HG02981 (cell line): ENCODE results near the gene SLC37A1.
"Not testable (repeated sequence)": the region's sequence is repeated elsewhere in the genome, so short reads cannot be mapped to it uniquely, and the experiment has no call there.

ENCODE experiments used
- ATAC-seq: cut with Tn5 transposase; IDR thresholded peaks from one replicate; pipeline ENCODE4 v1.9.1; 2021; ENCODE audit warnings: mild to moderate bottlenecking, moderate library complexity; ENCODE audit not compliant: unreplicated experiment

SLC37A1 gene

DNA sequence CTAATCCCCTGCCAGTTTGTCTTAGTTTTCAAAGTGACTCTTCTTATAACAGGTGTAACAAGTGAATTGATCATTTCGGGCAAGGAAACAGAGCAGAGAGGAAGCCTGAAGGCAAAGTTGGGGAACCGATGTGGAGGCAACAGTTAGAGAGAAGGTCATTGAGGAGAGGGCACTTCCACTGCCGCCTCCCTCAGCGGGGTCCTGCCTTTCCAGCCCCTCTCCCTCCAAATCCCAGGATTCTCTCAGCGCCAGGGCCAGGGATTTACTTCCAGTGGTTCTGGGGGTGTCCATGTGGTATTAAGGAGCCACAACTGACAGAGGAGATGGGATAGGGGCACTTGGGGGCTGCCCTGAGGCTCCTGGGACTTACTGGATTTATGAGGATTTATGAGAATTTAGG is 100.1 kb downstream of the SLC37A1 start:
- no peak for ATAC-seq

GRCh38 chr21:42614396-42614795 is 100.7 kb downstream of the SLC37A1 start:
- no peak for ATAC-seq

DNA sequence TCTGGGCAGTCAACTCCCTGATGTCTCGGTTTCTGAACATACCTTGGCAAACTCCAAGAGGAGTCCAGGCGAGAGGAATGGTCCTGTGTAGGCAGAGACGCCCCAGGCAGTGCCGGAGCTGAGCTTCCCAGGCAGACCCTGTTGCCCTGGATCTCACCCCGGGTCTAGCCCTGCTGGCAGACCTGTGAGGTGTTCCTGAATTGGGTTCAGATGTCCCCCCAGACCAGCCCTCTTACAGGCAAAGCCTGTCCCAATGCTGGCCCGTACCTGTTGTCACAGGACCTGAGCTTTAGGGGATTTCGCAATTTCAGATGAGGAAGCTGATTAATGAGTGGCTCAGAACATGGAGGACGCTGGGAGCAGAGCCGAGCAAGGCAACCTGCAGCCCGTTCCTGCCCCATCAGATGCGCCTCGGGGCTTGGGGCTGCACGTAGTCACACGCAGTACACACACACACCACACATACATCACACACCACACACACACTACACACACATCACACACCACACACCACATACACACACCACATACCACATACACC is 101.2 kb downstream of the SLC37A1 start:
- ATAC-seq = no peak

GRCh38 chr21:42615377-42615776 is 101.7 kb downstream of the SLC37A1 start:
- not testable (repeated sequence) for ATAC-seq

DNA sequence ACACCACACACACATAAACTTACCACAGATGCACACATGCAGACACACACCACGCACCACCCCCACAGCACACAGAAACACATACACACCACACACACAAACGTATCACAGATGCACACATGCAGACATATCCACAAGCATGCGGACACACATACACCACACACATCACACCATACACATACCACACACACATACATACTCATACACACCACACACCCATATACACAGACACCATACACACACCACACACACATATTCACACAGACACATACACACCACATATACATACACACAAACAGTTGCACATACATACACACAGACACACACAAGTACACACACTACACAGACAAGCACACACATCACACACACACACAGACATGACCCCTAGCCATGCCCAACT is 102.3 kb downstream of the SLC37A1 start:
- ATAC-seq = no peak

GRCh38 chr21:42616446-42616845 is 102.8 kb downstream of the SLC37A1 start:
- no peak for ATAC-seq

DNA sequence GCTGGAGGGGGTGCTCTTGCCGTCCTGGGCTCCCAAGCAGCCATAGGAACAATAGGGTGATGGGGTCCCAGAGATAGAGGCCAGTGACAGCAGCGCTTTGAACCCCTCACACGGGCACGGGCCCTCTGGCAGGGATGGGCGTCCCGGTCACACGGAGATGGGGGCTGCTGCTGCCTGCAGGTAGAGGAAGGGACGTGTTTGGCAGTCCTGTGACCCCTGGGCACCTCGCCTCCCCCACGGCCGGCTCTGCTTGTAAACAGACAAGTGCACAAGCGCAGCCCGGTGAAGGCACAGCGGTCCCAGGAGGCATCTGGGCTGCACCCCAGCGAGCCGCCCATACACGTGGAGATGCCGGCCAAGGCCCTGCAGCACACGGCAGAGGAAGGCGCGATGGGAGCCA is 103.3 kb downstream of the SLC37A1 start:
- ATAC-seq = no peak

DNA sequence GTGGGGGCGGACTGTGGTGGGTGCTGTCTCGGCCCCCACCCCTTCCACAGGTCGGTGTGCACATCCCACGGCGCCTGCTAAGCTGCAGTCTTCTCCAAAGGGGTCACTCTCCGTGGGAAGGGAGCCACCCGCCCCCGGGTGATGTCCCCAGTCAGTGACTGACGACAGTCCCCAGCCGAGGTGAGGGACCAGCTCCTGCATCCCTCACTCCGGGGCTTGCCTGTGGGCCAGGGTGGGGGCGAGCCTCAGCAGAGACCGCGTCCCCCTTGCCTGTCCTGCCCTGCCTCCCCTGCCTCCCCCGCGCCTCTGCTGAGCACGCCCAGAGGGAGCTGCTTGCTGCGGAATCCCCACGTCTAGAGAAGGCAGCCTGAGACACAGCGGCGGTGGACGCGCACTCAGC is 103.8 kb downstream of the SLC37A1 start:
- no peak for ATAC-seq

- ATAC-seq = no peak
Measured at GRCh38 chr21:42618707-42619102, 105.1 kb downstream of the SLC37A1 start.

GRCh38 chr21:42619166-42619565 is 105.5 kb downstream of the SLC37A1 start:
- no peak for ATAC-seq

DNA sequence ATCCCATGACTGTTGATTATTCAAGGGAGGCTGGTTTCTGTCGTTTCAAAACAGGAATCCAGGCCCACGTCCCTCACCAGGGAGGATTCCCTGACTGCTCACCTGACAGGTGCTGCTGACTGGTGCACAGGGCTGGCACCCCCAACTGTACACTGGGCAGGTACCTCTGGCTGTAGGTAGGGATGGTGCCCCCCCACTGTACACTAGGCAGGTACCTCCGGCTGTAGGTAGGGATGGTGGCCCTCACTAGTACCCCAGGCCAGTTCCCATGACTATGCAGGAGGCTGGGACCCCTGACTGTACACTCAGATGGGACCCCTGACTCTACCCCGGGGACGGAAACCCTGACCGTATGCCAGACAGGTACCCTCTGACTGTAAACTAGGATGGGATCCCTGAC is 106.2 kb downstream of the SLC37A1 start:
- ATAC-seq = no peak

DNA sequence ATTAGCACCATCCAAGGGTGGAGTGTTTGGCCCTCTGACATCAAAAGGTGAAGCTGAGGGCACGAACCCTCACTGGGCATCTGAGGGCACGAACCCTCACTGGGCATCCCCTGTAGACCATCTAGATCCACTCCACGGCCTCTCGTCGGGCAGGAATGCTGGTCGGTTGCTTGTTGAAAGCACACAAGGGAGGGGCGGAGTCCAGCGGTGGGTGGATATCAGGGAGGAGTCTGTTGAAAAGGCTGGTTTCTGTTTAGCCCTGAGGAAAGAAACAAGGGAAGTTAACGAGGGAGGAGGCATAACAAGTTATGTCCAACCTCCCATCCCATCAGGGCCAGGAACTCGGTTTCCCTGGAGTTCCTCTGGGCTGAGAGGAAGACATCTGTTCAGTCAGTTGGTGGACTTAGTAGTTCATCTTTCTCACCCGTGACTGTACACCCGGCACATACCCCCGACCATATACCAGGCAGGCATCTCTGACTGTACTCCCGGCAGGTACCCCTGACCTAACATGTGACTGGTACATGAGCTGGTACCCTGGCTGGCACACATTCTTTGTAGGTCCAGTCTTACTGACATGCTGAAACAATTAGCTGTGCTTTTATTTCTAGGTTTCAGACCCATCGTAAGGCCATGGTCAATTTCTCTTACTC is 107.6 kb downstream of the SLC37A1 start:
- ATAC-seq = no peak

DNA sequence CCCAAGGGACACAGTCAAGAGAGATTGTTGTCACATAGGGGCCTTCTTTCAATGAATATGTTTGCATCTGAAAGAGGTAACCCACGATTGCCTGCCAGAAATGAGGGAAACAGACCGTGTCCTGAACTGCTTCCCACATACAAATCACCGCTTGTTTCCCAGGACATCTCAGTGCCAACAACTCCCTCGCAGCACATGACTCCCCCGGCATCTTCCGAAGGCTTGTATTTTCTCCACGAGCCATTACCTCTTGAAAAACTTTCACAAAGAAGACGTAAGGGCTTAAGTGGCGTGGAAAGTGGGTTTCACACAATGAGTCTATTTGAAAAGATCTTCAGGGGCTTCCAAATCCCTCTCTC is 108.1 kb downstream of the SLC37A1 start:
- ATAC-seq = no peak

GRCh38 chr21:42622284-42622683 is 108.6 kb downstream of the SLC37A1 start:
- no peak for ATAC-seq

DNA sequence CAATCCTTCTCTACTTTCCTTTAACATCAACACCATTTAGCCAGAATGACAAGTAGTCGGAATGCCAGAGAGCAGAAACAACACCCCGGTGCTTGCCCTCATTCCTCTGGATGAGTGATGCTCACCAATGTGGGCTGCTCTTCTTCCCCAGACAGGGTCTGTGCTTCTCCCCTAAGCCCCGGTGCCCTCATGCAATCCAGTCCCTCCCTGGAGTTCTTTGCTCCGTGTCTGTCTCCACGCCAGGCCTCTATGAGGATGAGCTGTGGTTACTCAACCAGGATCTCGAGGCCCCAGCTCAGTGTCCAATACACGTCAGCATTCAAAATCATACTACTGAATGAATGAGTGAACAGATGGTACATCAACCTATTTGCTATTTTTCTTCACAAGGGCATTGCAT is 110.0 kb downstream of the SLC37A1 start:
- ATAC-seq = no peak

DNA sequence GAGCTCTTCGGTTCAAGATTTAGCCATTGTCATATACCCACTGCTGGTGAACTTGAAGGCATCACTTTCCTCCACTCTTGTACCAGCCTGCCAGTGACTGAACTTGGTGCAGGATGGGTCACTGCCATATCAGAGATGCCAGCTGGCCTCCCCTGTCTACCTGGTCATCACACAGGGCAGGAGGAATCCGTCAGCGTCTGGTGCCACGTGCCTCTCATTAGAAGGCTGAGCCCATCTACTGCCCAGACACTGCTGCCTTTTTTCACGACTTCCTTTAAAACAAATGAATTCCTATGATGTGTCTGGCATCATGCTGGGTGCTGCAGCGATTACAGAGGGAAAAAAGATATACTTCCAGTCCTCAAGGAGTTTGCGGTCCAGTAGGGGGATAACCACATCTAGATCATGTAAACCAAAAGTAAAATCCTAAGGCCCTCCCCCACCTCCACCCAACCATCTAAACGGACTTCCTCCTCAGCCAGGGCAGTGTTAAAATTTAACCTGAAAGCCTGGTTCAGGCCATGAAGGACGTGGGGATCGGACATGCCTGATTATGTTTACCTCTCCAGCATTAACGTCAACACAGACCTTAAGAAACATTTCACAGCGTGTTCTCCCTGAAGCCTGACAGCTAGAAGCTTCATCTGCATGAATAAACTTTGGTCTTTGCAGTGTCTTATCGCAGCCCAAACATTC is 110.6 kb downstream of the SLC37A1 start:
- no peak for ATAC-seq

GRCh38 chr21:42624936-42625335 is 111.3 kb downstream of the SLC37A1 start:
- no peak for ATAC-seq

DNA sequence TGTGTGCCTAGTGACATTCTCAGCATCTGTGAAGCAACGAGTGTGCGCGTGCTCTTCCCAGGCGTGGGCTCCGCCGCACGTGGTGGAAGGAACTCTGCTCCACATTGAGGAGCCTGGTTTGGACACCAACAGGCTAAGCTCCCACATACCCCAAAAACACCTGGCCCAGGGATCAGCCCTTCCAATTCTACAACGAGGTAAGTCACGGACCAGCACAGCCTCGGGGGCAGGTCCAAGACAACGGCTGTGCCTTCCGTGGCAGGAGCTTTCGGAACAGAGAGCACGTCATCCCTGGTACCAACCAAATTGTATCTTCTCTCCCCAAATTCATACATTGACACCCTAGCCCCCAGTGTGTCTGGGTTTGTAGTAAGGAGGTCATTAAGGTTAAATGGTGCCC is 112.5 kb downstream of the SLC37A1 start:
- ATAC-seq = no peak

DNA sequence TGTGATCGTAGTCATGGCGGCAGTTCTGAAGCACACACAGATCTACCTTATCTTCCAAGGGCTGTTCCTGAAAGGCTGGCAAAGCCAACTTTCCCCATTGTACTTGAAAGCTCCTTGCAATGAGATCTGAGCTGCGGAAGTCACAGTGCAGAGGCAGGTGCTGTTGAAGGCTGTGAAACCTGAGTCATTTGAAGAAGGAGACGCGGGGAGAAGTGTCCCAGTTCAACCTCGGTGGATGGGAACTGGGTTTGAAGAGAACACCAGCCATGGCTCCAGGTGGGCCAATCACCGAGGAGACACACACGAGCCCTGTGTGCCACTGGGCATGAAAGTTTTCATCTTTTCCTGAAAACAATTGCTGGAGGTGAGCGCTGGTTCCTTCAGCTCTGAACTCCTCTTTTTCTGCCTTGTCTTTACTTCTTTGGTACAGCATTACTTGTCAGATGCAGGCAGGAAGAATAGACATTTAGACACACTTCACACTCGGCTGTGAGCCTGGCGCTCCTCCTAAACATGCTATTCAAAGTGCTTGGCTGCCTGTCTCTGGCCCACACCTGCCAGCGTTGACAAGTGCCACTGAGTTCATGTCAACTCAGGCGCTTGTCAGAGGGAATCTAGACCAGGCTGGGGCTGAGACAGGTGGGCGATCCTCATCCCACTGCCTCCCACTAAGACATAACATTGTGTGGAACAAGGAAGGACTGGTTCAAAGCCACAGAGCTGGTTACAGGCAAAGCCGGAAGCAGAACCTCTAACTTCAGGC is 114.1 kb downstream of the SLC37A1 start:
- ATAC-seq = no peak

DNA sequence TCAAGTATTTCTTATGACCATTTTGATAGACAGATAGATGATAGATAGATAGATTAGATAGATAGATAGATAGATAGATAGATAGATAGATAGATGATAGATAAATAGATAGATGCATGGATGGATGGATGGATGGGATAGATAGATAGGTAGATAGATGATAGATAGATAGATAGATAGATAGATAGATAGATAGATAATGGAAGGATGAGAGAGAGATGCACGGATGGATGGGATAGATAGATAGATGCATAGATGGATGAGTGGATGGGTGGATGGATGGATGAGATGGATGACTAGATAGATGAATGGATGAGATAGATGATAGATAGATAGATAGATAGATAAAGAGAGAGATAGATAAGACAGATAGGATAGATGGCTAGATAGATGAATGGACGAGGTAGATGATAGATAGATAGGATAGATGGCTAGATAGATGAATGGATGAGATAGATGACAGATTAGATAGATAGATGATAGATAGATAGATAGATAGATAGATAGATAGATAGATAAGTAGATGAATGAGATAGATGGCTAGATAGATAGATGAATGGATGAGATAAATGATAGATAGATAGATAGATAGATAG is 114.9 kb downstream of the SLC37A1 start:
- not testable (repeated sequence) for ATAC-seq

DNA sequence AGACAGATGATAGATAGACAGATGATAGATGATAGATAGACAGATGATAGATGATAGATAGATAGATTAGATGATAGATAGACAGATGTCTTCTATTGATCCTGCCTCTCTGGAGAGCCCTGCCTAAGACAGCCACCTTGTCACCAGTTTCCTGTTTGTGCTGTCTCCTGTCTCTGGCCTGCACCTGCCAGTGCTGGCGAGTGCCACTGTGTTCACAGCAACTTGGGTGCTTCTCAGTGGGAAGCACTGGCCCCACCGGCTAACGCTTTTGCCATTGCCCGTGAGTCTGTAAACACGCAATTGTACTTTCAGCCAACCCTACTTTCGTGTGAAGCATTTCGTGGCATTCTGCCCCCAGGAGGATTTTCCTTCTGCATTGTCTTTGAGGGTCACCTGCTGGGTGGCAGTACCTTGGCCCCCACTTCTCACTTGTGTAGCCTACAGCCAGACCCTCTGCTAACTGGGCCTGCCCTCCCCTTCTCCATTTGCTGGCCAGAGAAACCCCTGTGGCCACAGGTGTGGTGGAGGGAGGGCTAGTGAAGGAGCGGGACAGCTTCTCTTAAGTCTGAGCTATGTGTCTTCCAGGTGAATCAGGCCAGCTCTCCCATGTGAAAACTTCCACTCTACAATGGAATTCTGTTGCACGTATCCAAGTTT is 116.4 kb downstream of the SLC37A1 start:
- ATAC-seq = no peak
